HepG2 (cell line): ENCODE results near the gene FBXL4. TPM values are rescaled to one million over a fixed set of nuclear protein-coding genes. Genes with fewer than 3 reads are reported as not detected.

ENCODE experiments used
- ATAC-seq: fragments of 200-7000 bp; cut with Tn5 transposase; 3 replicates; pipeline ENCODE4 v1.9.1; 2020; ENCODE audit warnings: mild to moderate bottlenecking, moderate library complexity
- BruUV-seq: library from RNA; stranded (reverse); fragments of 400-500 nt; replicated peaks from 2 replicates; lab custom pipeline; 2021; lab: Mats Ljungman, UMichigan
- CTCF ChIA-PET: fragments of 300-600 bp; formaldehyde crosslinking; extraction: SDS; loops from one replicate; lab custom pipeline; 2021; ENCODE audit warnings: low total read pairs, inconsistent platforms, low intra/inter-chr PET ratio; lab: Yijun Ruan, JAX
- POLR2A ChIA-PET: fragments of 350-600 bp; sonication (Branson Sonifier 250); formaldehyde crosslinking; loops from one replicate; lab custom pipeline; 2020; ENCODE audit warnings: antibody characterized with exemption, inconsistent platforms; lab: Yijun Ruan, JAX
- DNase-seq: peaks from one replicate; pipeline ENCODE4 v3.0.0-alpha.2; 2015; ENCODE audit warnings: low spot score
- FAIRE-seq: peaks from 3 replicates; lab custom pipeline; 2011; peaks lifted over from hg19 to GRCh38; lab: Jason Lieb, UNC
- H2AFZ ChIP-seq: one replicate; pipeline ENCODE4 v1.6.1; 2011; ENCODE audit warnings: low read length, inconsistent platforms
- H3K27ac ChIP-seq: fragments of 300-600 bp; 3 replicates; pipeline ENCODE4 v1.8.0; 2011; ENCODE audit warnings: mixed run types, mild to moderate bottlenecking, mixed read lengths, low read length, inconsistent platforms; ENCODE audit not compliant: insufficient read depth; ENCODE audit errors: extremely low read length
- H3K27me3 ChIP-seq, 2 experiments: fragments of 200-600 bp in 1 of 2; 2 replicates in 1 of 2; 3 replicates in 1 of 2; pipeline versions ENCODE4 v1.6.0 to v1.8.0; 2011; ENCODE audit warnings: low read length in 2 of 2, mild to moderate bottlenecking in 2 of 2, moderate library complexity in 2 of 2, inconsistent platforms in 1 of 2; ENCODE audit not compliant: insufficient read depth in 2 of 2, control insufficient read depth in 1 of 2
- H3K36me3 ChIP-seq, 2 experiments: fragments of 200-600 bp in 1 of 2; replicated peaks in 1 of 2; 2 replicates in 1 of 2; 3 replicates in 1 of 2; pipeline versions ENCODE4 v1.5.1 to v1.8.0; 2011; ENCODE audit warnings: low read length in 2 of 2, inconsistent platforms in 1 of 2; ENCODE audit not compliant: insufficient read depth in 2 of 2, control insufficient read depth in 1 of 2
- H3K4me1 ChIP-seq: 2 replicates; pipeline ENCODE4 v1.5.1; 2012; ENCODE audit warnings: low read length, inconsistent platforms; ENCODE audit not compliant: insufficient read depth
- H3K4me2 ChIP-seq: 2 replicates; pipeline ENCODE4 v1.6.0; 2011; ENCODE audit warnings: low read depth, low read length, inconsistent platforms
- H3K4me3 ChIP-seq, 3 experiments: fragments of 200-600 bp in 1 of 3; sonication (generic), shearing (Covaris generic) in 1 of 3; replicated peaks in 1 of 3; 2 replicates each; pipeline ENCODE4 v1.5.1; 2011 to 2016; ENCODE audit warnings: low read length in 3 of 3, inconsistent platforms in 2 of 3, low read depth in 2 of 3, mild to moderate bottlenecking in 2 of 3, control low read depth in 1 of 3, mixed read lengths in 1 of 3; ENCODE audit not compliant: insufficient read depth in 1 of 3
- H3K79me2 ChIP-seq: one replicate; pipeline ENCODE4 v1.6.1; 2011; ENCODE audit warnings: low read length, inconsistent platforms; ENCODE audit not compliant: insufficient read depth
- H3K9ac ChIP-seq: 2 replicates; pipeline ENCODE4 v1.6.0; 2011; ENCODE audit warnings: mild to moderate bottlenecking, low read depth, low read length, inconsistent platforms; ENCODE audit not compliant: insufficient read depth
- H3K9me3 ChIP-seq: 2 replicates; pipeline ENCODE4 v1.5.1; 2012; ENCODE audit warnings: mild to moderate bottlenecking, low read length
- H4K20me1 ChIP-seq: 2 replicates; pipeline ENCODE4 v1.6.0; 2011; ENCODE audit warnings: inconsistent platforms, mild to moderate bottlenecking, low read length, moderate library complexity; ENCODE audit not compliant: insufficient read depth
- MAZ ChIP-seq, 2 experiments: sonication (generic) in 1 of 2; formaldehyde crosslinking in 1 of 2; IDR thresholded peaks; 2 replicates each; pipeline versions ENCODE4 v1.5.0 to v1.6.1; 2012 to 2020; ENCODE audit warnings: low read depth in 2 of 2, mild to moderate bottlenecking in 2 of 2, borderline replicate concordance in 1 of 2, improper control_type of control experiment in 1 of 2, low read length in 1 of 2, missing genetic modification reagents in 1 of 2, moderate library complexity in 1 of 2
- MLLT10 ChIP-seq: sonication (generic); formaldehyde crosslinking; IDR thresholded peaks from 2 replicates; pipeline ENCODE4 v1.4.0; 2020; ENCODE audit warnings: missing genetic modification reagents
- NBN ChIP-seq: fragments of 450-650 bp; conservative IDR thresholded peaks from 2 replicates; pipeline ENCODE4 v1.6.1; 2017
- RFXAP ChIP-seq: sonication (generic); formaldehyde crosslinking; IDR thresholded peaks from 2 replicates; pipeline ENCODE4 v1.4.0; 2020; ENCODE audit warnings: missing genetic modification reagents, borderline replicate concordance
- SP4 ChIP-seq: sonication (generic); formaldehyde crosslinking; IDR thresholded peaks from 2 replicates; pipeline ENCODE4 v1.8.1; 2023; ENCODE audit warnings: mild to moderate bottlenecking, missing genetic modification reagents
- THAP8 ChIP-seq: sonication (generic); formaldehyde crosslinking; IDR thresholded peaks from 2 replicates; pipeline ENCODE4 v1.5.1; 2020; ENCODE audit warnings: missing genetic modification reagents, mild to moderate bottlenecking, borderline replicate concordance
- ZFAT ChIP-seq: sonication (generic); formaldehyde crosslinking; conservative IDR thresholded peaks from 2 replicates; pipeline ENCODE4 v1.8.1; 2023; ENCODE audit warnings: missing genetic modification reagents, inconsistent platforms
- ZNF17 ChIP-seq: sonication (generic); formaldehyde crosslinking; IDR thresholded peaks from 2 replicates; pipeline ENCODE4 v1.5.0; 2020; ENCODE audit warnings: mild to moderate bottlenecking, missing genetic modification reagents
- ZNF615 ChIP-seq: sonication (generic); formaldehyde crosslinking; IDR thresholded peaks from 2 replicates; pipeline ENCODE4 v1.5.0; 2020; ENCODE audit warnings: mild to moderate bottlenecking, missing genetic modification reagents, borderline replicate concordance
- ZNF691 ChIP-seq: sonication (generic); formaldehyde crosslinking; IDR thresholded peaks from 2 replicates; pipeline ENCODE4 v1.4.0; 2020; ENCODE audit warnings: missing genetic modification reagents, low read depth, mild to moderate bottlenecking, borderline replicate concordance
- ZNF878 ChIP-seq: sonication (generic); formaldehyde crosslinking; IDR thresholded peaks from 2 replicates; pipeline ENCODE4 v1.8.1; 2023; ENCODE audit warnings: mild to moderate bottlenecking, missing genetic modification reagents, moderate library complexity
- ZSCAN12 ChIP-seq: sonication (generic); formaldehyde crosslinking; IDR thresholded peaks from 2 replicates; pipeline ENCODE4 v1.9.0; 2021; ENCODE audit warnings: mild to moderate bottlenecking, missing genetic modification reagents
- WGBS: methylation state at CpG from one replicate; pipeline ENCODE4 v1.1.6; 2017; ENCODE audit warnings: low lambda C conversion rate; 5-methylcytosine and 5-hydroxymethylcytosine counted together
- in situ Hi-C: cut with HindIII; loops from 2 replicates; pipeline ENCODE4 v1.10.0; 2017; ENCODE audit warnings: low pct_unique_long_range_greater_than_20kb; ENCODE audit not compliant: extremely low pct_ligation_motif_present
- intact Hi-C: fragments of 100-400 bp; cut with micrococcal nuclease; formaldehyde crosslinking; loops from one replicate; pipeline ENCODE4 v1.10.0; 2022; ENCODE audit not compliant: unreplicated experiment
- polyA plus RNA-seq, 8 experiments: library from polyadenylated mRNA; depleted of rRNA in 3 of 8; stranded (reverse) in 7 of 8; unstranded in 1 of 8; fragments of >200 nt; fragmentation: Illumina TruSeq in 4 of 8; extraction: Trizol in 4 of 8; gene quantifications; 2 replicates each; pipeline versions ENCODE4 v1.2.1 to v1.2.3, GENCODE V29; 2011 to 2016; ENCODE audit warnings: low read depth in 4 of 8, missing spikeins in 1 of 8, mixed read lengths in 1 of 8; ENCODE audit not compliant: insufficient read depth in 1 of 8
- total RNA-seq, 5 experiments: library from RNA; depleted of rRNA; stranded (reverse); fragments of >200 nt; fragmentation: Illumina TruSeq; extraction: Trizol; gene quantifications; 2 replicates each; pipeline ENCODE4 v1.2.3, GENCODE V29; 2016; ENCODE audit warnings: low read depth in 1 of 5

Gene FBXL4
- total and polyA plus RNA-seq, 2 of the 13 experiments (the other 11 are each of a cell fraction or from before 2014, with no cell fraction given), result 13.2 to 17.6 TPM

GRCh38 chr6:98967616-98968015, 19.9 kb upstream of the FBXL4 start:
- H3K4me1 ChIP-seq, result no peaks in the 10 kb centered on the region
- no peak for FAIRE-seq
- no peaks in the 10 kb centered on the region for H4K20me1 ChIP-seq
- CTCF ChIA-PET, result no interaction called here
- no peaks in the 10 kb centered on the region for H3K9me3 ChIP-seq
- 1% methylated on average over 2 of the region's 2 CpGs for WGBS
- H3K27ac ChIP-seq, result no peak overlapping the region
- H3K79me2 ChIP-seq, result no peaks in the 10 kb centered on the region
- H3K4me3 ChIP-seq, result no peak overlapping the region
- DNase-seq, result no peak
- BruUV-seq, result no TSS peak
- H3K27me3 ChIP-seq, result no peaks in the 10 kb centered on the region
- in situ Hi-C loops (no loop called here), intact Hi-C loops (no loop called here)
- no peak overlapping the region for H3K9ac ChIP-seq
- H3K4me2 ChIP-seq, result no peak overlapping the region
- H2AFZ ChIP-seq, result no peak overlapping the region
- ATAC-seq, result no peak
- no peak for TF ChIP-seq ZSCAN12 (CRISPR knock-in tag)
- POLR2A ChIA-PET, result no interaction called here
- H3K36me3 ChIP-seq, result no peaks in the 10 kb centered on the region

GRCh38 chr6:98959631-98960030, 11.9 kb upstream of the FBXL4 start:
- TF ChIP-seq ZNF878, result no peak
- TF ChIP-seq ZNF615, result no peak
- no peak for TF ChIP-seq MAZ (IDR thresholded peaks at IDR 0.05; ENCODE audit: borderline replicate concordance, low read depth, low read length)
- TF ChIP-seq MAZ (CRISPR knock-in tag; IDR thresholded peaks at IDR 0.05; ENCODE audit: low read depth), result no peak
- no peak for TF ChIP-seq MLLT10 (CRISPR knock-in tag)
- no peak for TF ChIP-seq ZNF691
- TF ChIP-seq THAP8 (CRISPR knock-in tag), result no peak
- TF ChIP-seq ZFAT, result no peak
- no peak for TF ChIP-seq SP4 (CRISPR knock-in tag)
- TF ChIP-seq RFXAP (CRISPR knock-in tag), result no peak
- TF ChIP-seq ZNF17 (CRISPR knock-in tag), result no peak
- no peak for TF ChIP-seq NBN
- TF ChIP-seq, all 625 proteins: peak for 0
- in situ Hi-C loops, result no loop called here
- DNase-seq (no peak), FAIRE-seq (no peak), ATAC-seq (no peak)
- no TSS peak for BruUV-seq
- POLR2A ChIA-PET, result no interaction called here
- Histone ChIP-seq H3K4me1 (no peaks in the 10 kb centered on the region), H3K9ac (no peak overlapping the region), H3K79me2 (no peaks in the 10 kb centered on the region), H3K36me3 (no peaks in the 10 kb centered on the region), H3K9me3 (no peaks in the 10 kb centered on the region), H3K27me3 (no peaks in the 10 kb centered on the region), H4K20me1 (no peaks in the 10 kb centered on the region), H3K27ac (no peak overlapping the region), H3K4me3 (no peak overlapping the region), H2AFZ (no peak overlapping the region), H3K4me2 (no peak overlapping the region)
- intact Hi-C loops, result no loop called here
- WGBS, result 0% methylated on average over 1 of the region's 1 CpG
- CTCF ChIA-PET, result no interaction called here
